IPS DF 4.7 (cell line): ENCODE data around the gene PNN.

ENCODE experiments used
- DNase-seq: peaks from one replicate; pipeline ENCODE4 v3.0.0-alpha.2; 2013; ENCODE audit warnings: low spot score; ENCODE audit errors: extremely low read depth

Gene PNN

GRCh38 chr14:39229222-39229543 is 54.1 kb downstream of the PNN start:
- DNase-seq: no peak

GRCh38 chr14:39229601-39230110 is 54.6 kb downstream of the PNN start:
- DNase-seq: no peak

DNA sequence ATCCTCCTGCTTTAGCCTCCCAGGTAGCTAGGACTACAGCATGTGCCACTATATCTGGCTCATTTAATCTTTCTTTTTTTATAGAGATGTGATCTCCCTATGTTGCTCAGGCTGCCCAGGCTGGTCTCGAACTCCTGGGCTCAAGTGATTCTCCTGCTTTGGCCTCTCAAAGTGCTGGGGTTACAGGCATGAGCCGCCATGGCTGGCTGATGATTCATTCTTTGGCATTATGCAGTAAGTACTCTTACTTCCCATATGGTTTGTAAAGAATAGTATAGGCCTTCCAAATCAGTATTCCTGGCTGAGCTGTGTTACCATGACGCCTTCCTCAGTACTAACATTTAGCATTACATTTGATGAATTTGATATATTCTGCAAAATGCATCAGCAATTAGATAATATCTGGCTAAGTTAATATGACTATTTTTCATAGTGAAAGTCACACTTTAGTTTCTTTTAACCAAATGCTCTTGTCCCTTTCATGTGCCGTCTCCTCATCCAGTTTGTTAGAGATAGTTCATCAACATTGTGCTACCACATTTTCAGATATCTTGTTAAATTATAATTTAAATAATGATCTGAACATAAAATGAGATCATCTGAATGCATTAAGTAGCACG is 55.5 kb downstream of the PNN start:
- DNase-seq: no peak

DNA sequence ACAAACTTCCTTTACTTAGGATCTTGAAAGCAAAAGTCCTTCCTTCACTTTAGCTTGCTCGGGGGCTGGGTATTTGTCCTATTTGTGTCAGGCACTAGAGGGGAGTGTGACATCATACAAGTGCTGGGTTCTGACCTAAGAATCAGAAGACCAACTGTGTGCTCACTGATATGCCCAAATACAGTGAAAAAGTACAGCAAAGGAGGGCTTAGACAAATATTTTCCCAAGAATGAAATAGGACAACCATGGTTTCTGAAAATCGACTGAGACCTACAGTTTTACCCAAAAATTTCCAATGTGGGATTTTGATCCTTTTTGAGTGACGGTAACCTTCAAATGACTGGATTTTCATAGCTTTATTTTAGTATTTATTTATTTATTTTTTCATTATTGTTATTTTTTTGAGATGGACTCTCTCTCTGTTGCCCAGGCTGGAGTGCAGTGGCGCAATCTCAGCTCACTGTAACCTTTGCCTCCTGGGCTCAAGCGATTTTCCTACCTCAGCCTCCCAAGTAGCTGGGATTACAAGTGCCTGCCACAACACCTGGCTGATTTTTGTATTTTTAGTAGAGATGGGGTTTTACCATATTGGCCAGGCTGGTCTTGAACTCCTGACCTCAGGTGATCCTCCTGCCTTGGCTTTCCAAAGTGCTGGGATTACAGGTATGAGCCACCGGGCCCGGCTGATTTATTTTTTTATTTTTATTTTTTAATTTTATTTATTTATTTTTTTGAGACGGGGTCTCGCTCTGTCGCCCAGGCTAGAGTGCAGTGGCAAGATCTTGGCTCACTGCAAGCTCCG is 56.9 kb downstream of the PNN start:
- peak; percentile 46 for DNase-seq
